ENCODE measurements around the gene NRK.

NRK gene

DNA sequence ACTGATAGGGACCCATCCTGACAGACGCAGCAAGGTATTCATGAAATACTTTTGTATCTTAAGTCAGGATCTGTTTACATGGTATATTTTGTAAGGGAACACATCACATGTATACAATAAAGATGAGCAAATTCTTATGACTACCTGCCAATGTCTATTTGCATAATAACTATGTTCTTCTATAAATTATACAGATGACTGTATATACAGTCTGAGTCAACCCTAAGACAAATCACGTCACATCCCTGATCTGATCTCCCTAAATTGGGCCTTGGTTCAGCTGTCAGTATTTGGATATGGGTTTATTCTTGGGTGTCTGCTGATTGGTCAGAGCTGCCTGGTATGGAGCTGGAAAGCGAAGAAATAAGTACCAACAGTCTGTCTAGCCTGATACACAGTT lies 122.9 kb downstream of the NRK start:
- POLR2A ChIA-PET = no interaction called here
- TF ChIP-seq ZNF423 (tag by site-specific recombination; IDR thresholded peaks at IDR 0.05) = no peak
- TF ChIP-seq, protein P1, sequence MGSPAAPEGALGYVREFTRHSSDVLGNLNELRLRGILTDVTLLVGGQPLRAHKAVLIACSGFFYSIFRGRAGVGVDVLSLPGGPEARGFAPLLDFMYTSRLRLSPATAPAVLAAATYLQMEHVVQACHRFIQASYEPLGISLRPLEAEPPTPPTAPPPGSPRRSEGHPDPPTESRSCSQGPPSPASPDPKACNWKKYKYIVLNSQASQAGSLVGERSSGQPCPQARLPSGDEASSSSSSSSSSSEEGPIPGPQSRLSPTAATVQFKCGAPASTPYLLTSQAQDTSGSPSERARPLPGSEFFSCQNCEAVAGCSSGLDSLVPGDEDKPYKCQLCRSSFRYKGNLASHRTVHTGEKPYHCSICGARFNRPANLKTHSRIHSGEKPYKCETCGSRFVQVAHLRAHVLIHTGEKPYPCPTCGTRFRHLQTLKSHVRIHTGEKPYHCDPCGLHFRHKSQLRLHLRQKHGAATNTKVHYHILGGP (tag by site-specific recombination; IDR thresholded peaks at IDR 0.05) = no peak
- no peak for TF ChIP-seq ZNF473 (tag by site-specific recombination; IDR thresholded peaks at IDR 0.05)
- no peak for TF ChIP-seq ZNF121 (tag by site-specific recombination; IDR thresholded peaks at IDR 0.05)
- no peak overlapping the region for H3K4me3 ChIP-seq (ENCODE audit: low read depth, low read length)
- no peaks in the 10 kb centered on the region; the same call in 1 of the 2 replicates for H3K9me3 ChIP-seq (ENCODE audit: control insufficient read depth, insufficient read depth, low read depth, low read length)
- no peaks in the 10 kb centered on the region for H3K36me3 ChIP-seq (ENCODE audit: control insufficient read depth in 2 of 2, insufficient read depth in 1 of 2, low read length in 2 of 2)
- CTCF ChIA-PET = no interaction called here
- no peak overlapping the region for H3K27ac ChIP-seq (ENCODE audit: extremely low read depth, low read depth, low read length)
- H3K4me1 ChIP-seq (ENCODE audit: control insufficient read depth, insufficient read depth, low read length) = no peaks in the 10 kb centered on the region

DNA sequence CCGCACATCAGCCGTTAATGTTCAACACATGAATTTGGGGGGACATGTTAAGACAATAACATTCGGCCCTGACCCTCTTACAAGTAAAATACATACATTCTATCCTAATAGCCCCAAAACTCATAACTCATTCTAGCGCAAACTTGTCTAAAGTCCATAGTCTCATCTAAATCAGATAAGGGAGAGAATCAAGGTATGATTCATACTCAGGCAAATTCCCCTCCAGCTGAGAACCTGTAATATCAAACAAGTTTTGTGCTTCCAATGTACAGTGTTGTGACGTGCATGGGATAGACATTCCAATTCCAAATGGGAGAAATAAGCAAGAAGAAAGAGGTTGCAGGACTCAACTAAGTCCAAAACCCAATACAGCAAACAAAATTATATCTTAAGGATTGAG lies 147.1 kb downstream of the NRK start:
- no peak overlapping the region for H3K4me3 ChIP-seq (ENCODE audit: low read depth, low read length)
- TF ChIP-seq ZNF555 (tag by site-specific recombination; conservative IDR thresholded peaks at IDR 0.05) = no peak
- H3K9me3 ChIP-seq (ENCODE audit: control insufficient read depth, insufficient read depth, low read depth, low read length) = no peaks in the 10 kb centered on the region
- POLR2A ChIA-PET = no interaction called here
- CTCF ChIA-PET = interaction anchor here (0.6 kb wide), 1 partner anchor 70 kb away, joined by 5 read pairs; no protein-coding TSS in a partner anchor
- H3K4me1 ChIP-seq (ENCODE audit: control insufficient read depth, insufficient read depth, low read length) = no peaks in the 10 kb centered on the region
- H3K27ac ChIP-seq (ENCODE audit: extremely low read depth, low read depth, low read length) = no peak overlapping the region
- no peaks in the 10 kb centered on the region for H3K36me3 ChIP-seq (ENCODE audit: control insufficient read depth in 2 of 2, insufficient read depth in 1 of 2, low read length in 2 of 2)

DNA sequence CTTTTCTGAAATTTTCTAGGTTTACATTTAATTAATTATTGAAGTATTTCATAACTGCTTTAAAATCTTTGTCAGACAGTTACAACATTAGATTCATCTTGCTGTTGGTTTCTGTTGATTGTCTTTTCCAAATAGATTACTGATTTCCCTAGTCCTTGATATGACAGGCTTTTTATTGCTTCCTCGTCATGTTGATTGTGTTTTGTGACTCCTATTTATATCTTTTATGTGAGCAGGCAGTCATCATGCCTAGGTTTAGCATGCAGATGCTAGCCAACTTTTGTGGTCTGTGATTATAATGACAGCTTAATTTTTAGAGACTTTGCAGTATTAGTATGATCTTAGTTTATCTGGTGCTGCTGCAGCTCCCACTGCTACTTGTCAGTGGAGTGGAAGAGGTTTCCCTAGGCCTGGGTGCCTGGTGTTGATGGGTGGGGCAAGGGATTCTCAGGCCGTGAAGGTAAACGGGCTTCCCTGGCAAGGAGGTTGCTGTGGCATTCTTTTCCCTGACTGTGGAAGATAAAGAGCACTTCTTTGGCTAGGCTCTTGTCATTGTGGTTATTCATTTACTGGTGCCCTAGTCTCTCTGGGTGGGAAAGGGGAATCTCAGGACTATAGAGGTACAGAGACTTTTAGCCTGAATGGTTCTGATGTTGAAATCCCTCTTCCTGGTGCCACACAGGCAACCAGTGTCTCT lies 150.5 kb downstream of the NRK start:
- Histone ChIP-seq H3K4me1 (ENCODE audit: control insufficient read depth, insufficient read depth, low read length) (no peaks in the 10 kb centered on the region), H3K27ac (ENCODE audit: extremely low read depth, low read depth, low read length) (no peak overlapping the region), H3K36me3 (ENCODE audit: control insufficient read depth in 2 of 2, insufficient read depth in 1 of 2, low read length in 2 of 2) (no peaks in the 10 kb centered on the region), H3K4me3 (ENCODE audit: low read depth, low read length) (no peak overlapping the region), H3K9me3 (ENCODE audit: control insufficient read depth, insufficient read depth, low read depth, low read length) (no peaks in the 10 kb centered on the region; the same call in 1 of the 2 replicates)
- ChIA-PET CTCF (interaction anchor here (0.7 to 1.3 kb wide), 3 partner anchors 67 to 420 kb away, joined by 3 read pairs; no protein-coding TSS in a partner anchor), POLR2A (no interaction called here)
- TF ChIP-seq REPIN1 (tag by site-specific recombination; IDR thresholded peaks at IDR 0.05; ENCODE audit: low read depth) = no peak
- TF ChIP-seq ZNF76 (tag by site-specific recombination; IDR thresholded peaks at IDR 0.05; ENCODE audit: borderline replicate concordance, low read depth) = no peak
- TF ChIP-seq, protein P2, sequence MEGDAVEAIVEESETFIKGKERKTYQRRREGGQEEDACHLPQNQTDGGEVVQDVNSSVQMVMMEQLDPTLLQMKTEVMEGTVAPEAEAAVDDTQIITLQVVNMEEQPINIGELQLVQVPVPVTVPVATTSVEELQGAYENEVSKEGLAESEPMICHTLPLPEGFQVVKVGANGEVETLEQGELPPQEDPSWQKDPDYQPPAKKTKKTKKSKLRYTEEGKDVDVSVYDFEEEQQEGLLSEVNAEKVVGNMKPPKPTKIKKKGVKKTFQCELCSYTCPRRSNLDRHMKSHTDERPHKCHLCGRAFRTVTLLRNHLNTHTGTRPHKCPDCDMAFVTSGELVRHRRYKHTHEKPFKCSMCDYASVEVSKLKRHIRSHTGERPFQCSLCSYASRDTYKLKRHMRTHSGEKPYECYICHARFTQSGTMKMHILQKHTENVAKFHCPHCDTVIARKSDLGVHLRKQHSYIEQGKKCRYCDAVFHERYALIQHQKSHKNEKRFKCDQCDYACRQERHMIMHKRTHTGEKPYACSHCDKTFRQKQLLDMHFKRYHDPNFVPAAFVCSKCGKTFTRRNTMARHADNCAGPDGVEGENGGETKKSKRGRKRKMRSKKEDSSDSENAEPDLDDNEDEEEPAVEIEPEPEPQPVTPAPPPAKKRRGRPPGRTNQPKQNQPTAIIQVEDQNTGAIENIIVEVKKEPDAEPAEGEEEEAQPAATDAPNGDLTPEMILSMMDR (tag by site-specific recombination; IDR thresholded peaks at IDR 0.05) = no peak
- no peak for TF ChIP-seq ZNF707 (tag by site-specific recombination; IDR thresholded peaks at IDR 0.05)
- TF ChIP-seq, protein P3, sequence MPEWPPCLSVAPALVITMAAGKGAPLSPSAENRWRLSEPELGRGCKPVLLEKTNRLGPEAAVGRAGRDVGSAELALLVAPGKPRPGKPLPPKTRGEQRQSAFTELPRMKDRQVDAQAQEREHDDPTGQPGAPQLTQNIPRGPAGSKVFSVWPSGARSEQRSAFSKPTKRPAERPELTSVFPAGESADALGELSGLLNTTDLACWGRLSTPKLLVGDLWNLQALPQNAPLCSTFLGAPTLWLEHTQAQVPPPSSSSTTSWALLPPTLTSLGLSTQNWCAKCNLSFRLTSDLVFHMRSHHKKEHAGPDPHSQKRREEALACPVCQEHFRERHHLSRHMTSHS (tag by site-specific recombination; IDR thresholded peaks at IDR 0.05) = no peak
- TF ChIP-seq ZNF626 (tag by site-specific recombination; IDR thresholded peaks at IDR 0.05) = no peak
- TF ChIP-seq ZNF155 (tag by site-specific recombination; IDR thresholded peaks at IDR 0.05) = no peak

GRCh38 chrX:105973387-105973739 lies 151.0 kb downstream of the NRK start:
- Histone ChIP-seq H3K4me1 (ENCODE audit: control insufficient read depth, insufficient read depth, low read length) (no peaks in the 10 kb centered on the region), H3K9me3 (ENCODE audit: control insufficient read depth, insufficient read depth, low read depth, low read length) (no peaks in the 10 kb centered on the region; the same call in 1 of the 2 replicates), H3K36me3 (ENCODE audit: control insufficient read depth in 2 of 2, insufficient read depth in 1 of 2, low read length in 2 of 2) (no peaks in the 10 kb centered on the region), H3K27ac (ENCODE audit: extremely low read depth, low read depth, low read length) (no peak overlapping the region), H3K4me3 (ENCODE audit: low read depth, low read length) (no peak overlapping the region)
- CTCF ChIA-PET = interaction anchor here (1.3 kb wide), 1 partner anchor 67 kb away, joined by 3 read pairs; no protein-coding TSS in a partner anchor
- POLR2A ChIA-PET = no interaction called here
- TF ChIP-seq ZNF785 (tag by site-specific recombination; IDR thresholded peaks at IDR 0.05) (no peak), ELK4 (IDR thresholded peaks at IDR 0.05; ENCODE audit: borderline replicate concordance, low read depth, low read length) (no peak), ZNF426 (tag by site-specific recombination; IDR thresholded peaks at IDR 0.05) (no peak), PATZ1 (tag by site-specific recombination; IDR thresholded peaks at IDR 0.05) (no peak), ZNF391 (tag by site-specific recombination; IDR thresholded peaks at IDR 0.05; ENCODE audit: borderline replicate concordance, low read depth) (no peak)
- TF ChIP-seq, protein P4, sequence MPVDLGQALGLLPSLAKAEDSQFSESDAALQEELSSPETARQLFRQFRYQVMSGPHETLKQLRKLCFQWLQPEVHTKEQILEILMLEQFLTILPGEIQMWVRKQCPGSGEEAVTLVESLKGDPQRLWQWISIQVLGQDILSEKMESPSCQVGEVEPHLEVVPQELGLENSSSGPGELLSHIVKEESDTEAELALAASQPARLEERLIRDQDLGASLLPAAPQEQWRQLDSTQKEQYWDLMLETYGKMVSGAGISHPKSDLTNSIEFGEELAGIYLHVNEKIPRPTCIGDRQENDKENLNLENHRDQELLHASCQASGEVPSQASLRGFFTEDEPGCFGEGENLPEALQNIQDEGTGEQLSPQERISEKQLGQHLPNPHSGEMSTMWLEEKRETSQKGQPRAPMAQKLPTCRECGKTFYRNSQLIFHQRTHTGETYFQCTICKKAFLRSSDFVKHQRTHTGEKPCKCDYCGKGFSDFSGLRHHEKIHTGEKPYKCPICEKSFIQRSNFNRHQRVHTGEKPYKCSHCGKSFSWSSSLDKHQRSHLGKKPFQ (tag by site-specific recombination; IDR thresholded peaks at IDR 0.05) = no peak

All from HEK293 (cell line).